Tibial nerve (tissue), 4 donors: Measurements from ENCODE around the gene SOCS1. TPM values are rescaled to one million over a fixed set of nuclear protein-coding genes. Genes with fewer than 3 reads are reported as not detected.

Experiments used
- DNase-seq, 2 donors: peaks; one replicate each; pipeline ENCODE4 v3.0.0-alpha.2; 2019; ENCODE audit warnings: low spot score in 2 of 2
- H3K27ac ChIP-seq, 4 donors: fragments of 200-600 bp; sonication (generic) in 3 of 4; one replicate each; pipeline ENCODE4 v1.5.1; 2017 to 2019; ENCODE audit warnings: mild to moderate bottlenecking in 1 of 4
- H3K27me3 ChIP-seq, 2 donors: fragments of 200-600 bp; sonication (generic) in 1 of 2; one replicate each; pipeline versions ENCODE4 v1.5.1 to v1.6.0; 2017 to 2019
- H3K36me3 ChIP-seq, 3 donors: fragments of 200-600 bp; sonication (generic); one replicate each; pipeline ENCODE4 v1.5.1; 2018 to 2019
- H3K4me1 ChIP-seq, 4 donors: fragments of 200-600 bp; sonication (generic) in 3 of 4; one replicate each; pipeline ENCODE4 v1.5.1; 2017 to 2019
- H3K4me3 ChIP-seq, 4 donors: fragments of 200-600 bp; sonication (generic) in 3 of 4; one replicate each; pipeline ENCODE4 v1.5.1; 2017 to 2019; ENCODE audit warnings: mild to moderate bottlenecking in 1 of 4, moderate library complexity in 1 of 4
- H3K9me3 ChIP-seq, 4 donors: fragments of 200-600 bp; sonication (generic) in 3 of 4; one replicate each; pipeline ENCODE4 v1.5.1; 2017 to 2019
- CTCF ChIP-seq, 5 experiments: fragments of 200-600 bp in 3 of 5; fragments of 450-650 bp in 2 of 5; sonication (generic) in 3 of 5; IDR thresholded peaks; one replicate each; pipeline ENCODE4 v1.5.1; 2016 to 2019; ENCODE audit warnings: antibody characterized with exemption in 5 of 5, mild to moderate bottlenecking in 3 of 5, moderate library complexity in 2 of 5
- EP300 ChIP-seq, 2 donors: sonication (generic); formaldehyde crosslinking; IDR thresholded peaks; one replicate each; pipeline ENCODE4 v1.6.1; 2017; ENCODE audit warnings: antibody characterized with exemption in 2 of 2, mild to moderate bottlenecking in 1 of 2
- POLR2A ChIP-seq, 2 donors: fragments of 450-650 bp; IDR thresholded peaks; one replicate each; pipeline ENCODE4 v1.6.1; 2017; ENCODE audit warnings: antibody characterized with exemption in 2 of 2, mild to moderate bottlenecking in 2 of 2, moderate library complexity in 2 of 2
- WGBS, 2 donors: methylation state at CpG; one replicate each; pipeline ENCODE4 v1.1.5; 2018; 5-methylcytosine and 5-hydroxymethylcytosine counted together
- total RNA-seq, 4 donors: library from RNA; depleted of rRNA; stranded (reverse); fragments of >200 nt; gene quantifications; one replicate each; pipeline ENCODE4 v1.1.0, GENCODE V29; 2016

Gene SOCS1
- total RNA-seq, 4 donors from 2014 or later, result 7.4 to 29.6 (median 14.7) TPM

- H3K9me3 ChIP-seq, result peaks cover 0 to 6% (median 0%) of the 10 kb centered on the region in 4 donors
- H3K4me3 ChIP-seq, result no peak overlapping the region
- DNase-seq, result no peak
- H3K27me3 ChIP-seq, result no peaks in the 10 kb centered on the region
- no peaks in the 10 kb centered on the region for H3K36me3 ChIP-seq
- 94 to 96% methylated on average over 10 of the region's 10 CpGs for WGBS, 2 donors
- H3K27ac ChIP-seq, result no peak overlapping the region
- H3K4me1 ChIP-seq, result peaks cover 0 to 24% (median 2%) of the 10 kb centered on the region in 4 donors
- TF ChIP-seq POLR2A (IDR thresholded peaks at IDR 0.05) (no peak), EP300 (IDR thresholded peaks at IDR 0.05) (no peak), CTCF (IDR thresholded peaks at IDR 0.05) (no peak)
These were observed 5.0 kb downstream of the SOCS1 start for GRCh38 chr16:11250786-11251524.

- no peak overlapping the region for H3K27ac ChIP-seq
- no peaks in the 10 kb centered on the region for H3K36me3 ChIP-seq
- no peak for DNase-seq
- TF ChIP-seq POLR2A (IDR thresholded peaks at IDR 0.05), result no peak
- TF ChIP-seq EP300 (IDR thresholded peaks at IDR 0.05), result no peak
- no peak for TF ChIP-seq CTCF (IDR thresholded peaks at IDR 0.05)
- peaks cover 0 to 21% (median 2%) of the 10 kb centered on the region in 4 donors for H3K4me1 ChIP-seq
- H3K9me3 ChIP-seq, result peaks cover 0 to 6% (median 0%) of the 10 kb centered on the region in 4 donors
- H3K4me3 ChIP-seq, result no peak overlapping the region
- H3K27me3 ChIP-seq, result no peaks in the 10 kb centered on the region
- 70 to 73% methylated on average over 16 of the region's 16 CpGs for WGBS, 2 donors
These were observed 5.8 kb downstream of the SOCS1 start for GRCh38 chr16:11250091-11250785.

- H3K27ac ChIP-seq, result no peak overlapping the region
- 88 to 90% methylated on average over 58 to 63 of the region's 63 CpGs for WGBS, 2 donors
- DNase-seq, result no peak
- H3K27me3 ChIP-seq, result no peaks in the 10 kb centered on the region
- no peaks in the 10 kb centered on the region for H3K36me3 ChIP-seq
- peaks cover 0 to 13% (median under 1%) of the 10 kb centered on the region in 4 donors for H3K4me1 ChIP-seq
- no peak overlapping the region for H3K4me3 ChIP-seq
- peaks cover 0 to 6% (median 0%) of the 10 kb centered on the region in 4 donors for H3K9me3 ChIP-seq
- TF ChIP-seq POLR2A (IDR thresholded peaks at IDR 0.05) (no peak), CTCF (IDR thresholded peaks at IDR 0.05) (no peak), EP300 (IDR thresholded peaks at IDR 0.05) (no peak)
These were observed 6.6 kb downstream of the SOCS1 start for GRCh38 chr16:11249233-11250061.

- no peak overlapping the region for H3K27ac ChIP-seq
- H3K9me3 ChIP-seq, result peaks cover 0 to 6% (median 0%) of the 10 kb centered on the region in 4 donors
- H3K4me1 ChIP-seq, result peaks cover 0 to 2% (median 0%) of the 10 kb centered on the region in 4 donors
- no peaks in the 10 kb centered on the region for H3K36me3 ChIP-seq
- no peak for TF ChIP-seq POLR2A (IDR thresholded peaks at IDR 0.05)
- no peak for TF ChIP-seq EP300 (IDR thresholded peaks at IDR 0.05)
- no peak for TF ChIP-seq CTCF (IDR thresholded peaks at IDR 0.05)
- no peak for DNase-seq
- WGBS, 2 donors, result 89 to 95% methylated on average over 8 of the region's 8 CpGs
- H3K27me3 ChIP-seq, result no peaks in the 10 kb centered on the region
- no peak overlapping the region for H3K4me3 ChIP-seq
These were observed 7.9 kb downstream of the SOCS1 start for GRCh38 chr16:11248133-11248532.
